ENCODE measurements around the gene RALA.

The RALA gene

GRCh38 chr7:39614299-39614698 lies 9.1 kb upstream of the RALA start:
- no peak for DNase-seq

GRCh38 chr7:39615350-39615975 lies 7.9 kb upstream of the RALA start:
- DNase-seq: peak in 2 of 3 donors; percentile 26 to 36

GRCh38 chr7:39616138-39616537 lies 7.2 kb upstream of the RALA start:
- DNase-seq: no peak

- DNase-seq: no peak
Observed at GRCh38 chr7:39617005-39617404, 6.4 kb upstream of the RALA start.

GRCh38 chr7:39618868-39619267 lies 4.5 kb upstream of the RALA start:
- DNase-seq: no peak

- DNase-seq: peak in 2 of 3 donors; percentile 52 to 60
Observed at GRCh38 chr7:39620486-39620885, 2.9 kb upstream of the RALA start.

- DNase-seq: peak; percentile 70 to 88 (median 84)
Observed at GRCh38 chr7:39621261-39621660, 2.1 kb upstream of the RALA start.

GRCh38 chr7:39621784-39622411 lies 1.5 kb upstream of the RALA start:
- peak; percentile 87 to 95 (median 94) for DNase-seq

- no peak for DNase-seq
Observed at GRCh38 chr7:39622609-39623008, 763 bp upstream of the RALA start.

- peak; percentile 41 to 61 (median 44) for DNase-seq
Observed at GRCh38 chr7:39623732-39624441, 515 bp downstream of the RALA start.

- peak; percentile 47 to 60 (median 52) for DNase-seq
Observed at GRCh38 chr7:39624442-39624807, 1.1 kb downstream of the RALA start.

- DNase-seq: peak; percentile 37 to 65 (median 47)
Observed at GRCh38 chr7:39624935-39625694, 1.7 kb downstream of the RALA start.

GRCh38 chr7:39631736-39632308 lies 8.4 kb downstream of the RALA start:
- DNase-seq: no peak

GRCh38 chr7:39633563-39634477 lies 10.4 kb downstream of the RALA start:
- DNase-seq: no peak

GRCh38 chr7:39634478-39634805 lies 11.1 kb downstream of the RALA start:
- no peak for DNase-seq

GRCh38 chr7:39637400-39637799 lies 14.0 kb downstream of the RALA start:
- DNase-seq: no peak

- no peak for DNase-seq
Observed at GRCh38 chr7:39637963-39638485, 14.7 kb downstream of the RALA start.

GRCh38 chr7:39642896-39643295 lies 19.5 kb downstream of the RALA start:
- no peak for DNase-seq

GRCh38 chr7:39644170-39644569 lies 20.8 kb downstream of the RALA start:
- DNase-seq: peak in 2 of 3 donors; percentile 26 to 33

GRCh38 chr7:39645482-39646407 lies 22.4 kb downstream of the RALA start:
- no peak for DNase-seq

- no peak for DNase-seq
Observed at GRCh38 chr7:39647816-39648215, 24.4 kb downstream of the RALA start.
